SIG-M5 treated with dmso at 0.1 percent for 504 hours (cell line): ENCODE data around the gene IL4R.
"Not testable (repeated sequence)": the region's sequence is repeated elsewhere in the genome, so short reads cannot be mapped to it uniquely, and the experiment has no call there.

Experiments
- DNase-seq: peaks from one replicate; lab custom pipeline; 2025; ENCODE audit not compliant: unreplicated experiment; lab: John Stamatoyannopoulos, UW

The IL4R gene

DNA sequence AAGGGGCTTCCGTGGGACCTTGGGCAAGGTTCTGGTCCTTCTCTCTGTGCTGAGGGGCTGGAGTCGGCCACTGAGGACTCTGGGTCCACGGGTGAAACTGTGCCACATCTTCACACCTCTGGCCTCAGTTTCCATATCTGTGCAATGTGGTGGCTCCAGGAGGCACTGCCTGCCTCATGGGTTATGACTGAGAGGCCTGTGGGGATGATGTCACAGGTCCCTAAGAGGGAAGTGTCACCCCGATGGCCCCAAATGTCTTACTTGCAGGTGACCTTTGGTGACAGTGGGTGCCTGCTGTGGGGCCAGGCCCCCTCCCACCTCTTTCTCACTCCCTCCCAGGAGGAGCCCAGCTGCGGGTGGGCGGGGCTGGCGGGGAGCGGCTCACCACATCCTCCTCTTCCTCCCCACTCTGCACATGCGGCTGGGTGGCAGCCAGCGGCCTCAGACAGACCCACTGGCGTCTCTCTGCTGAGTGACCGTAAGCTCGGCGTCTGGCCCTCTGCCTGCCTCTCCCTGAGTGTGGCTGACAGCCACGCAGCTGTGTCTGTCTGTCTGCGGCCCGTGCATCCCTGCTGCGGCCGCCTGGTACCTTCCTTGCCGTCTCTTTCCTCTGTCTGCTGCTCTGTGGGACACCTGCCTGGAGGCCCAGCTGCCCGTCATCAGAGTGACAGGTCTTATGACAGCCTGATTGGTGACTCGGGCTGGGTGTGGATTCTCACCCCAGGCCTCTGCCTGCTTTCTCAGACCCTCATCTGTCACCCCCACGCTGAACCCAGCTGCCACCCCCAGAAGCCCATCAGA, 88.2 kb downstream of the IL4R start, which contains the start of gene IL21R:
Gene IL21R (plus strand): TSS at position 407 of the 801 bp plus-strand sequence. CDS start 27,898 bp downstream, outside the sequence.
- DNase-seq, result peak; percentile 65

DNA sequence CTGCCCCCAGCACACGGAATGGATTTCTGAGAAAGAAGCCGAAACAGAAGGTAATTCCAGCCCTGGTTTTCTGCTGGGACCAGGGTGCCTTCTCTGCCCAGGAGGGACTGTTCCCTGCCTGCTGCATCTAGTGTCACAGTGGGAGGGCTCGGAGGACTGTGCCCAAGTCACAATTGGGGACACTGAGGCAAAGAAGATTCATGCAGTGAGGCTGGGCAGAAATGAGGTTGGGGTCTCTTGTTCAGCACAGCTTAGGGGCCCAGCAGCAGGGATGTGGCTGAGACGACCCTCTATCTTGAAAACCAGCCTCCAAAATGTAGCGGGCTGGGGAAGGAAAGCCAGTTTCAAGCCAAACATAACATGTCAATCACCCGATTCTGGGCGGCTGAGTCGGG, 88.8 kb downstream of the IL4R start:
- no peak for DNase-seq

- DNase-seq, result no peak
These were observed 89.3 kb downstream of the IL4R start for GRCh38 chr16:27402964-27403600.

DNA sequence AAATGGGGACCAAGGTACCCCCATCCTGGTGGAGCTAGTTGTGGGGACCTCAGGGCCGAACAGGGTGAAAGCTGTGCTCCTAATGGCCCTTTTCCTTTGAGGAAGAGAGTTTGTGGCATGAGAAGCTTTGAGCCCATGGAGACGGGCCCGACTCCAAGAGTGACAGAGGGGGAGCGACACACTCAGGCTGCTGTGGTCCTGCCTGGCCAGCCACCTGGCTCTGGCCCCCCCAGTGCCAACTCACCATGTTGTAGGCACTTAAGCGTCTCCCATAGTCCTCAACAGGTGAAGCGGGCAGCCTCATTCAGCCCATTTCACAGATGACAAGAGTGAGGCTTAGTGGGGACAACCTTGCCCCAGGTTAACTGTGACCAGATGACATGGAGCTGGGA, 89.8 kb downstream of the IL4R start:
- no peak for DNase-seq

DNA sequence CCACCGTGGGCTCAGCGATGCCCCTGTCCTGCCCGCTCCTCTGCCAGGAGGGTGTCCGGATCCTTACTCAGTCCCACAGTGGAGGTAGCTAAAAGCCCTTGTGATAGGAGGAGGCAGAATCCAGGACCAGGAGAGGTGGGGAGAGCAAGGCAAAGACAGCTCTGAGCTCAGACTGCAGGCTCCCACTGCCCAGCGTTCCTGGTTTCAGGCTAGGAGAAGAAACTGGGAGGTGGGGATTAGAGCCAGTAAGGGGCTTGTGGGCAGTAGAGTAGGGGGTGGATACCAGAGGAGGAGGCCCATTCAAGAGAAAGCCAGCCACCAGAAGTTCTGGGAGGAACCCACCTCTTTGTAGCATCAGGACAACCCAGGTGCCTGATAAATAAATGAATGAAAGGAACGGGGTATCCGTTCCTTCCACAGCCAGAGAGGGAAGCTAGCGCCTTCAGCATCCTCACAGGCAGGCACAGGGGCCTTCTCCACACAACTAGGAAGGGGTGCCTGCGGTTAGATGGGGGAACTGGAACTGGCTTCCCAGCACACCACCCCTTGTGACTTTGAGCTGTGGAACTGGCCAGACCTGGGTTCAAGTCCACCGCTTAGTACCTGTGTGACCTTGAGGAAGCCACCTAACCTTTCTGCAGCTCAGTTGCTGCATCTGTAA, 90.5 kb downstream of the IL4R start:
- no peak for DNase-seq

DNA sequence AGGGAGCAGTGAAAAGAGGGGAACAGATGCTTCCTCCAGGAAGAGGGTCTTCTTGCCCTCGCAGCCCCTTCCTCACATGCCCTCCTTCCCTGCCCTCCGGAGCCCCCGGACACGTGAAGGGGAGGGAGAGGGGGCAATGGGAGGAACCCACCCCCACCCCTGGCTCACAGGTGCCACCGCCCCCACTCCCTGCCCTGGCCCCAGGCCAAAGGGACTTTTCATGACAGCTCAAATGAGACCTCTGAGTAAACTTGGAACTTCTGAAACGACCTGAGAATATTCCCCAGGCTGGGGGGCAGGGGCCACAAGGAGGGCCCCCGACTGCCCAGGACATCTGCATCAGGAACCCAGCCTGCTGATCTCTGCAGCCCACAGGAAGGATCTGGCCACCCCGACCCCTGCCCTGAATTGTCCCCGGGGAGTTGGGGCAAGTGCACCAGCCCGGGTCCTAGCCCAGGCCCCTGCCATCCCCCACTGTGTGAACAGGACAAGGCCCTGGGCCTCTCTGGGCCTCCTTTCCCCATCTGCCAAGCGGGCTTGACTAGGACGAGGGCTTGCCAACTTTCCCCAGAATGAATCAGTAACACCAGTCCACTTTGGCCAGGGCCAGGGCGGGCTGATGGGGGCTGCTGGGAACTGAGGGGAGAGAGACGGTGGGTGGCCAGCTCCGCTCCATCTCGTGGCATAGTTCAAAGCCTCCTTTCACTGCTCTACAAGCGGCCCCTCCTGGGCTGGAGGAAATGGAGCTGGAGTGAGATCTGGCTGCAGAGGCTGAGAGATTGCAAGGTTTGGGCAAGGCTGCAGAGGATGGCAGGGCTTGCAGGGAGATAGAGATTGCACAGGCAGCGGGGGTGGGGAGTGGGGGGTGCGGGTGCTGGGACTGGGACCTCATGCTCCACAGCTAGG, 92.0 kb downstream of the IL4R start:
- no peak for DNase-seq

GRCh38 chr16:27406511-27407128, 92.8 kb downstream of the IL4R start:
- DNase-seq, result no peak

DNA sequence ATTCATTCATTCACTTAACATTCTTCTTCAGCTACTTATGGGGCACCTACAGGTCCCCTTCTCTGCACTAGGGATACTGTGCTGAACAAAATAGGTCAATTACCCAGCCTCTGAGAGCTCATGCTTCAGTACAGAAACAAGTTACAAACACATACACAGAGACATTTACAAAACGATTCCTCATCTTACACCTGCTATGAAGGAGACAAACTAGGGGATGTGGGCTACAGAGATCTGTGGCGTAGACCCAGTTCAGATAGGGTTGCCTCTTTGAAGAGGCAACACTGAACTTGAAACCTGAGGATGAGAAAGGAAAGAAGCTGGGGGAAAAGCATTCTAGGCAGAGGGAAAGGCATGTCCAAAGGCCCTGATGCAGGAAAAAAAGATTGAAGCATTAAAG, 93.4 kb downstream of the IL4R start:
- DNase-seq, result no peak

GRCh38 chr16:27408012-27408601, 94.3 kb downstream of the IL4R start:
- peak; percentile 39 for DNase-seq

- no peak for DNase-seq
These were observed 94.8 kb downstream of the IL4R start for GRCh38 chr16:27408602-27409031.

GRCh38 chr16:27409958-27410357, 96.2 kb downstream of the IL4R start:
- DNase-seq, result not testable (repeated sequence)

DNA sequence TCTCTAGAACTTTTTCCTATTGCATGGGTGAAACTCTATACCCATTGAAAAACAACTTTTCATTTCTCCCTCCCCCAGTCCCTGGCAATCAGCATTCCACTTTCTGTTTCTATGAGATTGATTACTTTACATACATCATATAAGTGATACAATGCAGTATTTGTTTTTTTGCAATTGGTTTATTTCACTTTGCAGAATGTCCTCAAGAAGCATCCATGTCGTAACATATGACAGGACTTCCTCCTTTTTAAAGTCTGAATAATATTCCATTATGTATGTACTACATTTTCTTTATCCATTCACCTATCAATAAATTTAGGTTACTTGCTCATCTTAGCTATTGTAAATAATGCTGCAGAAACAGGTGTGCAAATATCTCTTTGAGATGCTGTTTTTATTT, 97.0 kb downstream of the IL4R start:
- DNase-seq, result peak; percentile 20

- peak; percentile 57 for DNase-seq
These were observed 100.2 kb downstream of the IL4R start for GRCh38 chr16:27413956-27414355.
